Measurements from ENCODE around the gene SMIM7. TPM values are rescaled to one million over a fixed set of nuclear protein-coding genes. Genes with fewer than 3 reads are reported as not detected.

SMIM7 gene
- total and polyA plus RNA-seq, 2 of the 13 experiments (the other 11 are each of a cell fraction or from before 2014, with no cell fraction given), result 55.7 to 74.9 TPM

DNA sequence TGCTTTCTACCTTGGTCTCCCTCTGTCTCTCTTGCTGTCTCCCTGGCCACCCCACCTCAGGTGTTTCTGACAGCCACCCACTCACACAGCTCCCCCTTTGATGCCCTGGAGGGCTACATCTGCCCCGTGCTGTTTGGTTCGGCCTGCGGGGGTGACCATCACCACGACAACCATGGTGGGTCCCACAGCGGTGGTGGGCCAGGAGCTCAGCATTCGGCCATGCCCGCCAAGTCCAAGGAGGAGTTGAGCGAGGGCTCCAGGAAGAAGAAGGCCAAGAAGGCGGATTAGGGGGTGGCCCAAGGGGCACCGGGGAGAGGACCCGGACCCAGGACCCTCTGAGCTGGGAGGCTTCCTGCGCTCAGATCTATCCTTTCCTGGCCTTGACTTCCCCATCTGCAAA, 28.1 kb upstream of the SMIM7 start:
- no peaks in the 10 kb centered on the region for H3K27me3 ChIP-seq (ENCODE audit: control insufficient read depth in 1 of 2, insufficient read depth in 2 of 2, low read length in 2 of 2)
- FAIRE-seq, result no peak
- no peak overlapping the region for H3K4me2 ChIP-seq (ENCODE audit: low read depth, low read length)
- H4K20me1 ChIP-seq (ENCODE audit: insufficient read depth, low read length), result no peaks in the 10 kb centered on the region
- ATAC-seq, result no peak
- peaks cover 14% of the 10 kb centered on the region for H3K4me1 ChIP-seq (ENCODE audit: insufficient read depth, low read length)
- no peak overlapping the region for H3K4me3 ChIP-seq (replicated peaks in 1 of 3; ENCODE audit: insufficient read depth in 1 of 3, low read depth in 2 of 3, low read length in 3 of 3)
- TF ChIP-seq, protein P1, sequence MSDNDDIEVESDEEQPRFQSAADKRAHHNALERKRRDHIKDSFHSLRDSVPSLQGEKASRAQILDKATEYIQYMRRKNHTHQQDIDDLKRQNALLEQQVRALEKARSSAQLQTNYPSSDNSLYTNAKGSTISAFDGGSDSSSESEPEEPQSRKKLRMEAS (IDR thresholded peaks at IDR 0.05), result no peak
- TF ChIP-seq SNRNP70 (IDR thresholded peaks at IDR 0.05; ENCODE audit: low read depth, low read length), result no peak
- no peak for TF ChIP-seq ZNF224 (CRISPR knock-in tag; IDR thresholded peaks at IDR 0.05)
- TF ChIP-seq CENPX (CRISPR knock-in tag; IDR thresholded peaks at IDR 0.05), result no peak
- TF ChIP-seq SP2 (CRISPR knock-in tag; IDR thresholded peaks at IDR 0.05), result no peak
- no peak for TF ChIP-seq ZNF256 (CRISPR knock-in tag; conservative IDR thresholded peaks at IDR 0.05)
- TF ChIP-seq, protein P2, sequence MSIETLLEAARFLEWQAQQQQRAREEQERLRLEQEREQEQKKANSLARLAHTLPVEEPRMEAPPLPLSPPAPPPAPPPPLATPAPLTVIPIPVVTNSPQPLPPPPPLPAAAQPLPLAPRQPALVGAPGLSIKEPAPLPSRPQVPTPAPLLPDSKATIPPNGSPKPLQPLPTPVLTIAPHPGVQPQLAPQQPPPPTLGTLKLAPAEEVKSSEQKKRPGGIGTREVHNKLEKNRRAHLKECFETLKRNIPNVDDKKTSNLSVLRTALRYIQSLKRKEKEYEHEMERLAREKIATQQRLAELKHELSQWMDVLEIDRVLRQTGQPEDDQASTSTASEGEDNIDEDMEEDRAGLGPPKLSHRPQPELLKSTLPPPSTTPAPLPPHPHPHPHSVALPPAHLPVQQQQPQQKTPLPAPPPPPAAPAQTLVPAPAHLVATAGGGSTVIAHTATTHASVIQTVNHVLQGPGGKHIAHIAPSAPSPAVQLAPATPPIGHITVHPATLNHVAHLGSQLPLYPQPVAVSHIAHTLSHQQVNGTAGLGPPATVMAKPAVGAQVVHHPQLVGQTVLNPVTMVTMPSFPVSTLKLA (IDR thresholded peaks at IDR 0.05), result no peak
- TF ChIP-seq TAF1 (CRISPR knock-in tag; IDR thresholded peaks at IDR 0.05), result no peak
- no peak for TF ChIP-seq ZNF510 (CRISPR knock-in tag; IDR thresholded peaks at IDR 0.05; ENCODE audit: low read depth)
- TF ChIP-seq HMGA1 (CRISPR knock-in tag; conservative IDR thresholded peaks at IDR 0.05), result no peak
- no peak for TF ChIP-seq ZNF121 (CRISPR knock-in tag; IDR thresholded peaks at IDR 0.05)
- H3K79me2 ChIP-seq (ENCODE audit: insufficient read depth, low read length), result no peaks in the 10 kb centered on the region
- intact Hi-C loops (cut with micrococcal nuclease; ENCODE audit: unreplicated experiment), result no loop called here
- H3K9ac ChIP-seq (ENCODE audit: insufficient read depth, low read depth, low read length), result no peak overlapping the region
- WGBS (ENCODE audit: low lambda C conversion rate), result 81% methylated on average over 12 of the region's 12 CpGs
- ChIA-PET POLR2A (no interaction called here), CTCF (ENCODE audit: low intra/inter-chr PET ratio, low total read pairs) (no interaction called here)
- no peak for DNase-seq (ENCODE audit: low spot score)
- no peaks in the 10 kb centered on the region for H3K9me3 ChIP-seq (ENCODE audit: low read length)
- in situ Hi-C loops (cut with HindIII; ENCODE audit: extremely low pct_ligation_motif_present, low pct_unique_long_range_greater_than_20kb), result no loop called here
- no peaks in the 10 kb centered on the region for H3K36me3 ChIP-seq (replicated peaks in 1 of 2; ENCODE audit: control insufficient read depth in 1 of 2, insufficient read depth in 2 of 2, low read length in 2 of 2)
- BruUV-seq (replicated peaks), result no TSS peak
- H2AFZ ChIP-seq (ENCODE audit: low read length), result no peak overlapping the region
- H3K27ac ChIP-seq (ENCODE audit: extremely low read length, insufficient read depth, low read length), result no peak overlapping the region
